A549 (cell line): ENCODE results near the gene HNF4A.
A peak's percentile ranks its signal among the peaks of the same experiment; 100 is the strongest.

Experiments used
- BHLHE40 ChIP-seq: IDR thresholded peaks from 2 replicates; pipeline ENCODE4 v1.6.1; 2012; ENCODE audit warnings: low read depth, low read length, inconsistent platforms
- CBX8 ChIP-seq: fragments of 200-600 bp; sonication (generic); IDR thresholded peaks from 2 replicates; pipeline ENCODE4 v1.6.1; 2016
- CTCF ChIP-seq: fragments of >200 bp; sonication (Bioruptor Twin); formaldehyde crosslinking; IDR thresholded peaks from 3 replicates; pipeline ENCODE4 v1.5.1; 2016
- EP300 ChIP-seq, 2 experiments: fragments of >200 bp; sonication (Bioruptor Twin); formaldehyde crosslinking; IDR thresholded peaks; 2 replicates in 1 of 2; 3 replicates in 1 of 2; pipeline ENCODE4 v1.6.1; 2016 to 2017
- HOXB5 ChIP-seq: fragments of 250-450 bp; sonication (Bioruptor Pico); IDR thresholded peaks from 2 replicates; pipeline ENCODE4 v1.5.0; 2020; ENCODE audit warnings: mild to moderate bottlenecking, moderate library complexity
- MAFK ChIP-seq: fragments of 450-650 bp; IDR thresholded peaks from 2 replicates; pipeline ENCODE4 v1.6.1; 2014; ENCODE audit not compliant: partially characterized antibody
- MAX ChIP-seq: IDR thresholded peaks from 2 replicates; pipeline ENCODE4 v1.6.1; 2012
- RCOR1 ChIP-seq: fragments of 150-350 bp; IDR thresholded peaks from 2 replicates; pipeline ENCODE4 v1.6.1; 2014; ENCODE audit warnings: antibody characterized with exemption, low read length, low read depth
- REST ChIP-seq: fragments of 200-600 bp; sonication (generic); IDR thresholded peaks from 2 replicates; pipeline ENCODE4 v1.6.1; 2016; ENCODE audit warnings: antibody characterized with exemption, mild to moderate bottlenecking, moderate library complexity

GRCh38 chr20:44398335-44398734 lies 42.8 kb downstream of the HNF4A start:
- TF ChIP-seq RCOR1, result no peak
- no peak for TF ChIP-seq REST
- no peak for TF ChIP-seq CBX8
- peak; percentile 67 for TF ChIP-seq MAFK
- TF ChIP-seq HOXB5 (CRISPR knock-in tag), result 0 out of 2 replicates have a peak, but pooled peaks have one; percentile 54
- peak; percentile 89 to 92; a peak in 4 of 5 replicates for TF ChIP-seq EP300 (IDR thresholded peaks at IDR 0.05)
- TF ChIP-seq CTCF, result no peak
- no peak for TF ChIP-seq MAX
- TF ChIP-seq BHLHE40, result no peak
